ENCODE results near the gene GPC5. TPM values are rescaled to one million over a fixed set of nuclear protein-coding genes. Genes with fewer than 3 reads are reported as not detected.
"Not testable (repeated sequence)": the region's sequence is repeated elsewhere in the genome, so short reads cannot be mapped to it uniquely, and the experiment has no call there.

The GPC5 gene
- total RNA-seq, 2 experiments from 2014 or later: 0.06 TPM; not detected in 1

DNA sequence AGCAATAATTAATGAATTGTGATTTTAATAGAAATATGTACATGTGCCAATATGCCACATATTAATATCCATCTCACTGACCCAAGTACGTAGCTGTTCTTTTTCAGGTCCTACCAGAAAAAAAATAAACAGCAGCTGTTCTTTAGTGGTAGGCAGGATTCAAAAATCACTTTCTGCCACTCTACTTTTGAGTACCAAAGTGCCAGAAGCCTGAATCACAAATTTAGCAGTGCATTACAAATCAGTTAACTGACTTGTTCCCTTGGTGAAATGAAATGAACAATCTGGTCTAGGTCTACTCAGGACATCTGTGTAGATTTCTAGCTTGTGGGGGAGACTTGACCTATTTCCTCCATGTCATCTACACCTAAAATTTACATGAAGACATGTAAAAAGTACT is 1052.6 kb downstream of the GPC5 start:
- Mint-ChIP-seq H3K4me1 (no peaks in the 10 kb centered on the region), H3K27ac (no peak overlapping the region), H3K9me3 (peaks cover 6% of the 10 kb centered on the region), H3K4me3 (no peak overlapping the region), H3K36me3 (ENCODE audit: low read depth) (no peaks in the 10 kb centered on the region), H3K27me3 (no peaks in the 10 kb centered on the region)
- ChIA-PET POLR2A (no interaction called here), CTCF (no interaction called here)
- no peak for DNase-seq

DNA sequence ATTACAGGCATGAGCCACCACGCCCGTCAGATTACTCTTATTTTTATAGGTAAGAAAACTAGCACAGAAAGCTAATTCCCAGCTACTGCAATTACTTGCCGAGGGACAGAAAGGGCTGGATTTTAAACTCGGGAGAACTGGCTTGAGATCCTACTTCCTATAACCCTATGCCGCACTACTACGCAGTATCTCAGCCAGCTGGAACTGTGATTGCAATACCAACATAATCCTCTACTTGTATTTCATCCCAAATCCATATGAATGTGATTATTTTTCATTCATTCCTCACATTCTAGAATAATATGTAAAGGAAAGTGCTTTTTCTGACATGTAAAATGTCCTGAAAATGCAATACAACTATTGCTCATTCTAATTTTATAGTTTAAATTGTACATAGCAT is 1054.4 kb downstream of the GPC5 start:
- Mint-ChIP-seq H3K9me3 (peaks cover 4% of the 10 kb centered on the region), H3K36me3 (ENCODE audit: low read depth) (no peaks in the 10 kb centered on the region), H3K27me3 (no peaks in the 10 kb centered on the region), H3K4me3 (no peak overlapping the region), H3K4me1 (no peaks in the 10 kb centered on the region), H3K27ac (no peak overlapping the region)
- DNase-seq: no peak
- POLR2A ChIA-PET: no interaction called here
- CTCF ChIA-PET: no interaction called here

DNA sequence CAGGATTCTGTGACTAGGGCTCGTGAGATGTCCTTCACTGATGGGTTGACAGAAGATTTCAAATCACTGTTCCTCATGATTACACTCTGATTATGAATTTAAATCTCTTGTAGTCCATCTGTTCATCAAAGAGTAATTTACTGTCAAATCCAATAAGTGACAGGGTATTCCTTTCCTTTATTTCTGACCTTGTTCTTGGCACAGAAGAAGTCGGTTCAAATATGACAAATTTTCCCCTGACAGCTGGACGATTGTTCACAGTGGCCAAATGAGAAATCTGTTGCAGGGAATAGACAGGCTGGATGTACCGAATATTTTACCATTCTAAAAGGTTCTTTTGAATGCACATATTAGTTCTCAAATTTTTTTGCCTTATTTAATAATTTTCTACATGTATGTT is 1060.9 kb downstream of the GPC5 start:
- no peaks in the 10 kb centered on the region for H3K36me3 Mint-ChIP-seq (ENCODE audit: low read depth)
- H3K9me3 Mint-ChIP-seq: no peaks in the 10 kb centered on the region
- ChIA-PET CTCF (no interaction called here), POLR2A (no interaction called here)
- DNase-seq: no peak
- H3K4me3 Mint-ChIP-seq: no peak overlapping the region
- H3K27me3 Mint-ChIP-seq: no peaks in the 10 kb centered on the region
- no peaks in the 10 kb centered on the region for H3K4me1 Mint-ChIP-seq
- no peak overlapping the region for H3K27ac Mint-ChIP-seq

DNA sequence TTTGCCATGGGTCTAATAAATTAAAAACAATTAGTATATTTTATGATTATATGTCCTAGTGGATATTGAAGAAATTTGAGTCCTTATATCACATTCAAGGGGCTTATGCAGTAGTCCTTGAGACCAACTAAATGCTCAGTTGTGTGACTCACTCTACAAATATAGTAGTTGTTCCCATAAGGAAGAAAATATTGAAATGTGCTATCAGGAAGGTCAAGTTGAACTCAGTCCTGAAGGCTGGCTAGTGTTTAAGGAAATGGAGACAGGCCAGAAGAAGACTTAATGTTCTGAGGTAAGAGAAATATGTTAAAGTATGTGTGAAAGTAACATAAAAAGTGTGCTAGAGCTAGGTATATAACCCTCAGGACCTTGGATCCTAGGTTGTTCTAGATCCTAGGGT is 1062.1 kb downstream of the GPC5 start:
- ChIA-PET POLR2A (no interaction called here), CTCF (no interaction called here)
- Mint-ChIP-seq H3K27me3 (no peaks in the 10 kb centered on the region), H3K36me3 (ENCODE audit: low read depth) (no peaks in the 10 kb centered on the region), H3K4me3 (no peak overlapping the region), H3K9me3 (no peaks in the 10 kb centered on the region), H3K27ac (no peak overlapping the region), H3K4me1 (no peaks in the 10 kb centered on the region)
- no peak for DNase-seq

DNA sequence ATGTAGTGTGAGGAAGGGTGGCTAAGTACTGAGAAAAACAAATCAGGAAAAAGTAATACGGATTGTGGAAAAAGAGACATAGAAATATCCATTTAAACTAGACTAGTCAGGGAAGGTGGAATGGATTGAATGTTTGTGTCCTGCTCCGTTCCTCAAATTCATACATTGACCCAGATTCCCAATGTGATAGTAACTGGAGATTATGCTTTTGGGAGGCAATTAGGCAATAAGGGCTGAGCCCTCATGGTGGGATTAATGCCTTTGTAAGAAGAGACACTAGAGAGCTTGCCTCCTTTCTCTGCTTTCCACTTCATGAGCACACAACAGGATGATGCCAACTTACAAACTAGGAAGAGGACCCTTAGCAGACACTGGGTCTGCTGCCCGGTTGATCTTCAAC is 1063.0 kb downstream of the GPC5 start:
- Mint-ChIP-seq H3K27me3 (no peaks in the 10 kb centered on the region), H3K27ac (no peak overlapping the region), H3K4me3 (no peak overlapping the region), H3K4me1 (no peaks in the 10 kb centered on the region), H3K9me3 (no peaks in the 10 kb centered on the region), H3K36me3 (ENCODE audit: low read depth) (no peaks in the 10 kb centered on the region)
- ChIA-PET CTCF (no interaction called here), POLR2A (no interaction called here)
- no peak for DNase-seq

DNA sequence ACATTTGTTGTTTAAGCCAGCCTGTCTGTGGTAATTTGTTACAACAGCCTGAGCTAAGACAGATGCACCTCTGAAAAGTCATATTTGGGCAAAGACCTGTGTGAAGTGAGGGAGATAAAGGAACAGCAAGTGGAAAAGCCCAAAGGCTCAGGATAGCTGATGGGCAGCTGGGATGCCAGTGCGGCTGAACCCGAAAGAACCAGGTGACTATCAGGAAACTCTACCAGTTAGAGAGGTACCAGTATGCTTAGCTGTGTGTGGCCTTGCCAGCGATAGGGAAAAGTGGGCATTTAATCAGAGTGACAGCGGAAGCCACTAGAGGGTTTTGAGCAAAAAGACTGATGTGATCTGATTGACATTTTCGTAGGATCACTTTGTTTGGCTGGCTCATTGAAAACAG is 1063.4 kb downstream of the GPC5 start:
- DNase-seq: no peak
- Mint-ChIP-seq H3K4me3 (no peak overlapping the region), H3K27me3 (no peaks in the 10 kb centered on the region), H3K27ac (no peak overlapping the region), H3K4me1 (no peaks in the 10 kb centered on the region), H3K9me3 (no peaks in the 10 kb centered on the region), H3K36me3 (ENCODE audit: low read depth) (no peaks in the 10 kb centered on the region)
- ChIA-PET POLR2A (no interaction called here), CTCF (no interaction called here)

DNA sequence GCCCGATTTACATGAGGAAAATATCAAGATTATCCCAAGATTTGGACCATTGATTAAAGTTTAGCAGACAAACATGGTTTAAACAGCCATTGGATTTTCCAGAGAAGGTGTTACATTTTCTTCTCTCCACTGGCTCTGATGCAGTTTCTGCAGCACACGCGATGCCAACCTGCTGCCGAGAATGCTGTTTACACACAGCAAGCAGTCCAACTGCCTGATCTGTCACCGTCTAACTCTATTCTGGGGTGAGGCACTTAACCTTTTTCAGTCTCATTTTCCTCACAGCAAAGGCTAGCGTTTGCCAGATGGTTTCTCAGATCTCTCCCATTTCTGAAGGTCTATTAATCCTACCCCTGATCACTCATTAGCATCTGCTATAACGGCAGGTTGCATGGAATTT is 1064.7 kb downstream of the GPC5 start:
- Mint-ChIP-seq H3K27ac (no peak overlapping the region), H3K36me3 (ENCODE audit: low read depth) (no peaks in the 10 kb centered on the region), H3K4me3 (no peak overlapping the region), H3K27me3 (no peaks in the 10 kb centered on the region), H3K4me1 (no peaks in the 10 kb centered on the region), H3K9me3 (no peaks in the 10 kb centered on the region)
- ChIA-PET POLR2A (no interaction called here), CTCF (interaction anchor here (0.6 kb wide), 1 partner anchor 1200 kb away, joined by 3 read pairs; no protein-coding TSS in a partner anchor)
- DNase-seq: no peak

DNA sequence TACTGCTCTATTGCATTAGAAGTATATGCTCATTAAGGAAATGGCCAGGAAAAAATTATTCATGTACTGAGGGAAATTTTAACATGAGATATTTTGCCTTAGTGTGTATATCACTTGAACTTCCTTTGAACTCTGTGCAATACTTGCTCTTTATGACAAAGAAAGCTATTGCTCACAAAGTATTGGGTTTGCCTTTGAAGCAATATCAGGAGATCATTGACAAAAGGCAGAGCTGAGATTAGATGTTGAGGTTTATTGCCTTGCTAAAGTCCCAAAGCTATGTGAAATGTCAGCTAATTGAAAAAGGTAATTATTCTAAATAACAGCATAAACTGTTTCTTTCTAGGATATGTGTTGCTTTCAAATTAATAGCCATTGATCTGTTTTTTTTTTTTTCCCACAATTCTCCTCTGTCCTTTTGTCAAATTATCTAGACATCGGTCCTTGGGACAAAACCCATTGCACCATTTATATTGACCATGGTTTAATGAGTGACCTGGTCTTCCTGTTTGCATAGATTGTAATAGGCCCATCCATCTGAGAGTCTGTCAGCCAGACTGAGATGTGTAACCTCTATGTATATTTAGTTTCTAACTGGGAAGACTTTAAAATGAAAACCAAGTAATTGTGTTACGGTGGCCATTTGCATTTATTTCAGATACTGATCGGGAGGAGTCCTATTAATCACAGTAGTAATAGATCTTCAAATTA is 1075.5 kb downstream of the GPC5 start:
- Mint-ChIP-seq H3K4me1 (no peaks in the 10 kb centered on the region), H3K27me3 (no peaks in the 10 kb centered on the region), H3K9me3 (peaks cover 2% of the 10 kb centered on the region), H3K4me3 (no peak overlapping the region), H3K36me3 (ENCODE audit: low read depth) (no peaks in the 10 kb centered on the region), H3K27ac (no peak overlapping the region)
- CTCF ChIA-PET: no interaction called here
- DNase-seq: no peak
- POLR2A ChIA-PET: no interaction called here

DNA sequence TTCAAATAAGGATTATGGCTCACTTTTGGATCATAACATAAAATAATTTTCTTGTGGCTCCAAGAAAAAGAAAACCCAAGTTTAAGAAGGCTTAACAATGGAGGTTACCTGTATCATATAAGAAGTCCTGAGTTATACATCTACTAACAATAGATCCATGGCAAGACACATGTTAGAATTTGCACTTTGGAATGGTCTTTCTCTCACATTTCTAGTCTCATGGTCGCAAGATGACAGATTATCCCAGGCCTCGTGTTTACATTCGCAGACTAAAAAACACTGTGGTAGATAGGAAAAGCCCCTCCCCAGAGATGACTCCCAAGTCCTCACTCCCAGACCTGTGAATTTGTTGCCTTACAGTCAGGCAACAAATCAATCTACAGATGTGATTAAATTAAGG is 1082.0 kb downstream of the GPC5 start:
- Mint-ChIP-seq H3K27ac (no peak overlapping the region), H3K27me3 (no peaks in the 10 kb centered on the region), H3K9me3 (peaks cover 6% of the 10 kb centered on the region), H3K4me3 (no peak overlapping the region), H3K36me3 (ENCODE audit: low read depth) (no peaks in the 10 kb centered on the region), H3K4me1 (no peaks in the 10 kb centered on the region)
- POLR2A ChIA-PET: no interaction called here
- CTCF ChIA-PET: no interaction called here
- DNase-seq: no peak

DNA sequence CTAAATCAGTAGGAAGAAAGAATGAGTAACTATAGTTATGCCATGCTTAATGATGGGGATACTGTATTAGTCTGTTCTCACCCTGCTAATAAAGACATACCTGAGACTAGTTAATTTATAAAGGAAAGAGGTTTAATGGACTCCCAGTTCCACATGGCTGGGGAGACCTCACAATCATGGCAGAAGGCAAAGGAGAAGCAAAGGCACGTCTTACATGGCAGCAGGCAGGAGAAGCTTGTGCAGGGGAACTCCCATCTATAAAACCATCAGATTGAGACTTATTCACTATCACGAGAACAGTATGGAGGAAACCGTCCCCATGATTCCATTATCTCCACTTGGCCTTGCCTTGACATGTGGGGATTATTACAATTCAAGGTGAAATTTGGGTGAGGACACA is 1084.4 kb downstream of the GPC5 start:
- H3K4me1 Mint-ChIP-seq; POLR2A ChIA-PET; H3K36me3 Mint-ChIP-seq (ENCODE audit: low read depth); DNase-seq; H3K9me3 Mint-ChIP-seq; H3K27me3 Mint-ChIP-seq; H3K27ac Mint-ChIP-seq; H3K4me3 Mint-ChIP-seq; CTCF ChIA-PET: not testable (repeated sequence)

DNA sequence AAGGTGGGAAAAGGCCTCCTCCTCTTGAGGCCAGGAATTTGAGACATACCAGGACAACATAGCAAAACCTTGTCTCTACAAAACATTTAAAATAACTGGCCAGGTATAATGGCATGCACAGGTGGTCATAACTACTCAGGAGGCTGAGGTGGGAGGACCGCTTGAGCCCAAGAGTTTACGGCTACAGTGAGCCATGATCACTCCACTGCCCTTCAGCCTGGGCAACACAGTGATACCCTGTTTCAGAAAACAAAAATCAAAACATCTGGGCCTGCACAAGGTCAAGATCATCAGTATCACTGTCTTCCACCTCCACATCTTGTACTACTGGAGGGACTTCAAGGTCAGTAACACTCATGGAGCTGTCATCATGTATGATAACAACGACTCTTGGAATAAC is 1085.5 kb downstream of the GPC5 start:
- peaks cover 6% of the 10 kb centered on the region for H3K9me3 Mint-ChIP-seq
- H3K27me3 Mint-ChIP-seq: no peaks in the 10 kb centered on the region
- no peaks in the 10 kb centered on the region for H3K36me3 Mint-ChIP-seq (ENCODE audit: low read depth)
- H3K4me3 Mint-ChIP-seq: no peak overlapping the region
- ChIA-PET CTCF (no interaction called here), POLR2A (no interaction called here)
- no peak for DNase-seq
- no peak overlapping the region for H3K27ac Mint-ChIP-seq
- no peaks in the 10 kb centered on the region for H3K4me1 Mint-ChIP-seq

DNA sequence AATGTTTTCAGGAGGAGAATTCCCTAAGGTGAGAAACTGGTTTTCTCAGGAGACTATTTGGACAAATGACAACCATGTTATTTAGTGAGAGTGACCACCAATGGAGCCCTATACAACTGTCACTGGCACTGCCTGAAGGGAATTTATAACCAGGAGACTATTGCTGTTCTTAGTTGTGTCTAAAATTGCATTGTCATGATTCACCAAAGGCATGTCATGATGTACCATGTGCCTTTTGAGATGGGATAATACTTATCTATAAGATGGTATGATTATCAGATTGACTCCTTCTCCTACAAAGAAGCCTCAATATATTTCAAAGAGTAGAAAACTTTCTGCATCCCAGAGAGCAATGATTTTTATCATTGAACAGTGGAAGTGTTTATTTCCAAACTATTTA is 1088.8 kb downstream of the GPC5 start:
- POLR2A ChIA-PET: no interaction called here
- no peaks in the 10 kb centered on the region for H3K27me3 Mint-ChIP-seq
- H3K9me3 Mint-ChIP-seq: peaks cover 4% of the 10 kb centered on the region
- H3K27ac Mint-ChIP-seq: no peak overlapping the region
- DNase-seq: no peak
- no peaks in the 10 kb centered on the region for H3K36me3 Mint-ChIP-seq (ENCODE audit: low read depth)
- CTCF ChIA-PET: no interaction called here
- H3K4me1 Mint-ChIP-seq: no peaks in the 10 kb centered on the region
- no peak overlapping the region for H3K4me3 Mint-ChIP-seq

DNA sequence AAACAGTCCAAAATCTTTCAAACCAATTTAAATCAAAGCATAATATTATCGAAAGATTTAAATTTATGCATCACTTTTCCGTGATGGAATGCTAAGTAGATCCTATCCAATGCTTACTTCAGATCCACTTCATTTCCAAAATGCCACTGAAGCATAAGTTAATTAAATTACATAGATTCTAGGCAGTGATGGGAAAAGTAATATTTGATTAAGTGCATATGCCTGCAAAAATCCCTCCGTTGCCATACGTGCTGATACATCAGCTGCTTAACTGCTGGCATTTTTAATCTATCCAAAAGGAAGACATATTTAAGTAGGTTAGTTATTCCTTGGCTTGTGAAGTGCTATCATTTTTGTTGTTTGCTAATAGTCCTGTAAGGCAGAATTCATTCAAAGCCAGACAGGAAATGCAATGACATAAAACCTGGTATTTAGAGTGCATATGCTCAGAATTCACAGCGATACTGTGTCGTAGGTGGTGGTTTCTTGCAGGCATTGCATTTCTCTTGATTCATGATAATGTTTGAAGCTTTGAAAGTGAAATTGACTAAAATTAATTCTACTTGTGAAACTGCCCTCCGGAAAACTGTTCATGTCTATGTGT is 1089.9 kb downstream of the GPC5 start:
- ChIA-PET CTCF (no interaction called here), POLR2A (no interaction called here)
- peaks cover 2% of the 10 kb centered on the region for H3K9me3 Mint-ChIP-seq
- H3K27ac Mint-ChIP-seq: no peak overlapping the region
- DNase-seq: no peak
- H3K4me1 Mint-ChIP-seq: no peaks in the 10 kb centered on the region
- no peak overlapping the region for H3K4me3 Mint-ChIP-seq
- H3K27me3 Mint-ChIP-seq: no peaks in the 10 kb centered on the region
- H3K36me3 Mint-ChIP-seq (ENCODE audit: low read depth): no peaks in the 10 kb centered on the region

DNA sequence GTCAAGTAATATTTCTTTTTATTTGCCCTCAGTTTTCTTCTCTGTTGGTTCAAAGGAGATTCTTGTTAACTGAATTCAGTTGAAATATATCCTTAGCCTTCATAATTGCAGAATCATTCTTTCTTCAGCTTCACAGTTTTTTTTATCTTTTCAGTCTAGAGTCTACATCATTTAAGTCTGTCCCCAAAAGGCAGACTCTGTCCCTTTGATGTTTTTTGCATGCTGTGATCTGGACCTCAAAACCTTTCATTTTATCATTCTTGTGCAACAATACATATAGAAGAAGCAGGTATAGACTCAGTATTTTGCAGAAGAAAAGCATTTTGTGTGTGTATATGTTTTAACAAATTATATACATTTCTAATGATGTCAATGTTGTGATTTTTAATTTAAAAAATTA is 1093.4 kb downstream of the GPC5 start:
- no peak for DNase-seq
- peaks cover 2% of the 10 kb centered on the region for H3K9me3 Mint-ChIP-seq
- H3K4me3 Mint-ChIP-seq: no peak overlapping the region
- H3K4me1 Mint-ChIP-seq: no peaks in the 10 kb centered on the region
- no peaks in the 10 kb centered on the region for H3K36me3 Mint-ChIP-seq (ENCODE audit: low read depth)
- ChIA-PET CTCF (no interaction called here), POLR2A (no interaction called here)
- H3K27me3 Mint-ChIP-seq: no peaks in the 10 kb centered on the region
- H3K27ac Mint-ChIP-seq: no peak overlapping the region
